Stimulated activated naive CD8-positive, alpha-beta T cell treated with anti-CD3 and anti-CD28 coated beads, Interleukin-15, Interleukin-2, amounts not matched to agents 100 ng/mL and 50 ng/mL, for 24 hours (primary cell): ENCODE results near the gene PPP6R3.
A peak's percentile ranks its signal among the peaks of the same experiment; 100 is the strongest.
"Not testable (repeated sequence)": the region's sequence is repeated elsewhere in the genome, so short reads cannot be mapped to it uniquely, and the experiment has no call there.

ENCODE experiments used
- H3K27ac Mint-ChIP-seq: one replicate; pipeline ENCODE4 v1.8.0; 2021; ENCODE audit warnings: mild to moderate bottlenecking, mixed read lengths
- H3K27me3 Mint-ChIP-seq: one replicate; pipeline ENCODE4 v1.8.0; 2021; ENCODE audit warnings: mixed read lengths
- H3K36me3 Mint-ChIP-seq: one replicate; pipeline ENCODE4 v1.8.0; 2021; ENCODE audit warnings: low read depth, mixed read lengths
- H3K4me1 Mint-ChIP-seq: one replicate; pipeline ENCODE4 v1.8.0; 2021; ENCODE audit warnings: low read depth, mixed read lengths
- H3K4me3 Mint-ChIP-seq: one replicate; pipeline ENCODE4 v1.8.0; 2021; ENCODE audit warnings: mild to moderate bottlenecking, mixed read lengths
- H3K9me3 Mint-ChIP-seq: one replicate; pipeline ENCODE4 v1.8.0; 2021; ENCODE audit warnings: mixed read lengths

Gene PPP6R3

DNA sequence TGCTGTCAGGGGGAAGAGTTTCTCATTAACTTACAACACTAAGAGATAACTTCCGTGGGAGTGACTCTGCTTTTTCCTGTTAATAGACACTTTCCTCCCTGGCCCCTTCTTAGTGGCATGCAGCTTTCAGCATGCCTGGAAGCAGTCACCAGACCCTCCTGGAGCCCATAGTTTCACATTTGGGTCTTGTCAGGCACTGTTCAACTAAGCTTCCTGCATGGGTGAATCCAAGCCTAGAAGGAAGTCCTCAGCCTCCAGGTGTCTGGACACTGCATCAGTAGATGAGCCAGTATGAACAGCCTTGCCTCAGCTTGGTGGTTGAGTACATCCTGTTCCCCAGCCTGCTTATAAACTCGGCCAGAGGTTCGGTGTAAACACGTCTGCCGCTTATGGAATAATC lies 68.1 kb downstream of the PPP6R3 start:
- Mint-ChIP-seq H3K36me3 (peaks cover 62% of the 10 kb centered on the region), H3K4me1 (peaks cover 72% of the 10 kb centered on the region), H3K9me3 (no peaks in the 10 kb centered on the region), H3K27ac (peak overlapping the region; percentile 86), H3K4me3 (no peak overlapping the region), H3K27me3 (no peaks in the 10 kb centered on the region)

GRCh38 chr11:68531129-68531693 lies 70.7 kb downstream of the PPP6R3 start:
- Mint-ChIP-seq H3K9me3 (no peaks in the 10 kb centered on the region), H3K36me3 (peaks cover 47% of the 10 kb centered on the region), H3K4me3 (no peak overlapping the region), H3K4me1 (peaks cover 70% of the 10 kb centered on the region), H3K27ac (no peak overlapping the region), H3K27me3 (no peaks in the 10 kb centered on the region)

DNA sequence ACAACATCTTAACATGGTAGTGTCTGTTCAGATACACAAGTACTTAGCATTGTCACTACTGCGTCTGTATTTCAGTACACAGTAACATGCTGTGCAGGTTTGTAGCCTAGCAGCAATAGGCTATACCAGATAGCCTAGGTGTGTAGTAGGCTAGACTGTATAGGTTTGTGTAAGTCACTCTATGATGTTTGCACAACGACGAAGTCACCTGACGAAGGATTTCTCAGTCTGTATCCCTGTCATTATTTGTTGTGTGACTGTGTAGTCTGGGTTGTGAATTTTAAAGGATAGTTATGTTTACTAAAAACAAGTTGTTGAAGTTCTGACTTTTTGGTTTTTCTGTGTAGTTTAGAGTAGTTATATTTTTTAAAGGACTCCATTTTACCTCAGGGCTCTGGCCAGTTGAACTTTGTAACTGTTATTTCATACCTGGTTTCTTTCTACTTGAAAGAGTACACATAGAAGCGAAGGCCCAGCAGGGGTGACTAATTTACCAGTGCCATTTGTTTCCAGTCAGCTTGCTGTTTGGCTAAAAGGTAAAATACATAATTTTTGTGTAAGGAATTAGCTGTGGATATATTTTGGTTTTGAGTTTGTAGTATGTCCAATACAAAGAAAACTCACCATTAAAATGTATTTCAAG lies 72.3 kb downstream of the PPP6R3 start:
- Mint-ChIP-seq H3K4me3 (no peak overlapping the region), H3K27ac (no peak overlapping the region), H3K4me1 (peaks cover 61% of the 10 kb centered on the region), H3K36me3 (peaks cover 41% of the 10 kb centered on the region), H3K9me3 (no peaks in the 10 kb centered on the region), H3K27me3 (no peaks in the 10 kb centered on the region)

GRCh38 chr11:68533945-68534344 lies 73.4 kb downstream of the PPP6R3 start:
- H3K4me1 Mint-ChIP-seq = peaks cover 57% of the 10 kb centered on the region
- H3K36me3 Mint-ChIP-seq = peaks cover 46% of the 10 kb centered on the region
- H3K4me3 Mint-ChIP-seq = no peak overlapping the region
- H3K27ac Mint-ChIP-seq = peak overlapping the region; percentile 72
- H3K9me3 Mint-ChIP-seq = no peaks in the 10 kb centered on the region
- H3K27me3 Mint-ChIP-seq = no peaks in the 10 kb centered on the region

DNA sequence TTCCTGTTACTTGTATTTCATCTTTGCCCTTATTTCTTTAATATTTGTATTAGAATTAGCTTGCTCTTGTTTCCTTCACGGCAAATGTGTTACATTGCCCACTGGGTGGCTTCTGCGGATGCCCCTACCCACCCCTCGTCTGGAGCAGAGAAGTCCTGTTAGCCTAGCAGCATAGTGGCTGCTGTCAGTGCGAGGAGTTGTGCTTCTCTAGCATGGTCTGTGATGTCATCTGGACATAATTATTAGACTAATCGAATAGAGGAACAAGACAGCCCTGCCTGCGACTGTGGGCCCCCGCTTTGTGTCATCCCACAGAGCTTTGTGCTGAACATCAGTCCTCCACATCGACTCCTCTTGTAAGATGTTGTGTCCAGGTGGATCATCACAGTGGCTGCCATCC lies 74.5 kb downstream of the PPP6R3 start:
- Mint-ChIP-seq H3K4me1 (peaks cover 66% of the 10 kb centered on the region), H3K9me3 (no peaks in the 10 kb centered on the region), H3K27me3 (no peaks in the 10 kb centered on the region), H3K27ac (no peak overlapping the region), H3K36me3 (peaks cover 48% of the 10 kb centered on the region), H3K4me3 (no peak overlapping the region)

GRCh38 chr11:68536706-68537105 lies 76.2 kb downstream of the PPP6R3 start:
- Mint-ChIP-seq H3K4me1 (peaks cover 75% of the 10 kb centered on the region), H3K9me3 (no peaks in the 10 kb centered on the region), H3K27ac (peak overlapping the region; percentile 1), H3K4me3 (no peak overlapping the region), H3K36me3 (peaks cover 61% of the 10 kb centered on the region), H3K27me3 (no peaks in the 10 kb centered on the region)

DNA sequence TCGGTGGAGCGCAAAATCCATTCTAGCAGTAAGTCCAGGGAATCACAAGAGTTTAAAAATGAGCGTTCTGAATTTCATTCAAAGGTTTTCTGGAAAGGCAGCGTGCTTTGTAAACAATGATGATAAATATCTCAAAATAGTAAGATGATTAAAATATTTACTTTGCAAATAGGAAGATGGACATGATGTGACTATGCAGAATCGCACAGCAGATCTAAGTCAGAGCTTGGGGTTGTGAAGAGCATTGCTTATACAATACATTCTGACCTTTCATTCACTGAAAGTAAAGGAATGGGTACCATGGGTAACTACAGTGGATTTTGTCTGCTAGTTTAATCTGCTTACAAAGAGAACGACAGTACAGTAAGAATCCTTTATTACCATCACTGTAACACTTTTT lies 77.5 kb downstream of the PPP6R3 start:
- H3K4me3 Mint-ChIP-seq = no peak overlapping the region
- H3K27me3 Mint-ChIP-seq = no peaks in the 10 kb centered on the region
- H3K9me3 Mint-ChIP-seq = no peaks in the 10 kb centered on the region
- peaks cover 65% of the 10 kb centered on the region for H3K36me3 Mint-ChIP-seq
- peaks cover 73% of the 10 kb centered on the region for H3K4me1 Mint-ChIP-seq
- no peak overlapping the region for H3K27ac Mint-ChIP-seq

GRCh38 chr11:68539395-68539794 lies 78.8 kb downstream of the PPP6R3 start:
- Mint-ChIP-seq H3K36me3 (peaks cover 65% of the 10 kb centered on the region), H3K4me1 (peaks cover 67% of the 10 kb centered on the region), H3K9me3 (no peaks in the 10 kb centered on the region), H3K27me3 (no peaks in the 10 kb centered on the region), H3K27ac (peak overlapping the region; percentile 63), H3K4me3 (no peak overlapping the region)

DNA sequence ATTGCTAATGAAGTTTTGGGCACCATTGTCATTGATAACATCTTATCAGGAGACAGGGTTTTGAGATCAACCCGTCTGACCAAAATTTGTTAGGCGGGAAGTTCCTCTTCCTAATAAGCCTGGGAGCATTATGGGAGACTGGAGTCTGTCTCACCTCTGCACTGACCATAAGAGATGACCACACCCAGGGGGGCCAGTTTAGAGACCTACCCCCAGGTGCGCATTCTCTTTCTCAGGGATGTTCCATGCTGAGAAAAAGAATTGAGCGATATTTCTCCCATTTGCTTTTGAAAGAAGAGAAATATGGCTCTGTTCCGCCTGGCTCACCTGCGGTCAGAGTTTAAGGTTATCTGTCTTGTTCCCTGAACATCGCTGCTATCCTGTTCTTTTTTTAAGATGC lies 80.0 kb downstream of the PPP6R3 start:
- H3K27me3 Mint-ChIP-seq, H3K27ac Mint-ChIP-seq, H3K9me3 Mint-ChIP-seq, H3K4me3 Mint-ChIP-seq: not testable (repeated sequence)
- Mint-ChIP-seq H3K4me1 (peaks cover 58% of the 10 kb centered on the region), H3K36me3 (peaks cover 72% of the 10 kb centered on the region)

- Mint-ChIP-seq H3K4me3 (no peak overlapping the region), H3K4me1 (peaks cover 57% of the 10 kb centered on the region), H3K27me3 (no peaks in the 10 kb centered on the region)
Observed at GRCh38 chr11:68541116-68541515, 80.6 kb downstream of the PPP6R3 start.

DNA sequence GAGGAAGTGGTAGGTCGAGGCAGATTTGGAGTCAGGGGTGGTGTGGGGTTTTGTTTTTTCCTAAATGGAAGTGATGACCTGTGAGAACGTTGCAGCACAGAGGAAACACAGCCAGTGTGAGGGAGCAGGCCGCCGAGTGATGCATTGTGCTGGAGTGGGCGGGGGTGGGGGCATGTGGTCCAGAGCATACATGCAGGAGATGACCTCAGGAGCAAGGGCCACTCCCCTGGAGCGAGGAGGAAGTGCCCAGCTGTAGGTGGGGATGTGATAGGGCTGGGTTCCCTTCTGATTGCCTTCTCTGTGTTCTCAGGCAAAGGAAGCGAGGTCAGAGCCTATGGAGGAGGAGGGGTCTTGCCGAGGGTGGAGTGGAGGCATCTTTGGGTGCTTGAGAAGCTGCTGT lies 81.4 kb downstream of the PPP6R3 start:
- H3K4me3 Mint-ChIP-seq = no peak overlapping the region
- H3K9me3 Mint-ChIP-seq = no peaks in the 10 kb centered on the region
- peaks cover 57% of the 10 kb centered on the region for H3K4me1 Mint-ChIP-seq
- H3K36me3 Mint-ChIP-seq = peaks cover 81% of the 10 kb centered on the region
- no peaks in the 10 kb centered on the region for H3K27me3 Mint-ChIP-seq
- H3K27ac Mint-ChIP-seq = peak overlapping the region; percentile 69

More at GRCh38 chr11:68541116-68541515, 80.6 kb downstream of the PPP6R3 start:
- Mint-ChIP-seq H3K27ac (peak overlapping the region; percentile 69), H3K9me3 (no peaks in the 10 kb centered on the region), H3K36me3 (peaks cover 78% of the 10 kb centered on the region)

DNA sequence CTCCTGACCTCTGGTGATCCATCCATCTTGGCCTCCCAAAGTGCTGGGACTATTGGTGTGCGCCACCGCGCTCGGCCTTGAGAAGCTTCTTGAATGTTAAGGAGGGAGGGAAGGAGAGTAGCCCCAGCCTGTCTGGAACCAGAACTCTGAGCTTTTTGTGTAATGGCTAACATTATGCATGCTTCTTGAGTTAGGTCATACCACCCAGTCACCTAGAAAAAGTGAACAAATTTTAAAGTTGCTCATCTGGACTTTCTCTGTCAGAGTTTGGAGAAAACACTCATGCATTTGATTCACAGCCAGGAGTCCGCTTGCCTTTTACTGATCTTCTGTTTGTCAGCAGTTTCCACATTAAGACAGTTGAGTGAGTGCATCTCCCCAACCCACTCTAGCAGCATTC lies 82.1 kb downstream of the PPP6R3 start:
- no peak overlapping the region for H3K4me3 Mint-ChIP-seq
- peaks cover 63% of the 10 kb centered on the region for H3K4me1 Mint-ChIP-seq
- H3K27ac Mint-ChIP-seq = no peak overlapping the region
- H3K27me3 Mint-ChIP-seq = no peaks in the 10 kb centered on the region
- H3K36me3 Mint-ChIP-seq = peaks cover 85% of the 10 kb centered on the region
- H3K9me3 Mint-ChIP-seq = no peaks in the 10 kb centered on the region

DNA sequence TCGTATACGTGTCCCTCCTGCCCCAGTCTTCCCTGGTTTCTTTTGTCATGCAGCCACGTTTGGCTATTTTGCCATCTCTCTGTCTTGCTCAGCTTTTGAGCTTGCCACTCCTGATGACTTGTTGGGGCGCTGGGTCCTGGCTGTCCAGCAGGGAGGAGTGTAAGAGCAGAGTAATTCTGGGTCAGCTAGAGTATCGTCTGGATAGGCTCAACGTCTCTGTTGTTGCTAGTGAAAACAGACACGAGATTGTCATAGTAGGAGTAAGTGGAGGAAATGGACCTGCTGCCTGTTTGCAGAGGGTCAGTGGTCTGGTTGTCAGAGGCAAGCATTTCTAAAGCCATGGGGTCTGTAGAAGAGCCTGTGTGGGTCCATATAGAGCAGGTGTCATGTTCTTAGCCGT lies 83.0 kb downstream of the PPP6R3 start:
- H3K4me3 Mint-ChIP-seq = no peak overlapping the region
- peaks cover 68% of the 10 kb centered on the region for H3K4me1 Mint-ChIP-seq
- no peaks in the 10 kb centered on the region for H3K27me3 Mint-ChIP-seq
- H3K36me3 Mint-ChIP-seq = peaks cover 84% of the 10 kb centered on the region
- no peaks in the 10 kb centered on the region for H3K9me3 Mint-ChIP-seq
- H3K27ac Mint-ChIP-seq = peak overlapping the region; percentile 36

- H3K27me3 Mint-ChIP-seq = no peaks in the 10 kb centered on the region
- no peak overlapping the region for H3K27ac Mint-ChIP-seq
- peaks cover 71% of the 10 kb centered on the region for H3K4me1 Mint-ChIP-seq
- H3K9me3 Mint-ChIP-seq = no peaks in the 10 kb centered on the region
- H3K36me3 Mint-ChIP-seq = peaks cover 84% of the 10 kb centered on the region
- H3K4me3 Mint-ChIP-seq = no peak overlapping the region
Observed at GRCh38 chr11:68545347-68545746, 84.8 kb downstream of the PPP6R3 start.

DNA sequence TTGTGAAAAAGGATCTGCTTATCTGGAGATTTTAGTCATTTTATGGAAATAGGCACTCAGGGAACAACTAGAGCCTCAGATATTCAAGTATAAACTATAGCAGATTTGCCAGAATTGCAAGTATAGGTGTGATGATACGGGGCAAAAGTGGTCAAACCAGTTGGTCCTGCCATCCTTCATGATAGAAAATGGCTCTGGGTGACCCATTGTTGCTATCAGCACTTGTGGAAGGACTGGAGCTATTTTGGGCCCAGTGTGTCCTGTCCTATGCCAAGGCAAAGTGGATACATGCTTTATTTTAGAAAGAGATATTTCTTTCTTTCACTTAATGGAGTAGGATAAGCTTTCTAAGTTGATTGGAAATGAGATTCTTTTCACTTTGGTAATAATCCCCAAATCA lies 85.2 kb downstream of the PPP6R3 start:
- Mint-ChIP-seq H3K9me3 (no peaks in the 10 kb centered on the region), H3K4me1 (peaks cover 72% of the 10 kb centered on the region), H3K27me3 (no peaks in the 10 kb centered on the region), H3K4me3 (no peak overlapping the region), H3K36me3 (peaks cover 86% of the 10 kb centered on the region), H3K27ac (peak overlapping the region; percentile 50)

- H3K4me3 Mint-ChIP-seq = no peak overlapping the region
- H3K4me1 Mint-ChIP-seq = peaks cover 70% of the 10 kb centered on the region
- H3K9me3 Mint-ChIP-seq = no peaks in the 10 kb centered on the region
- peak overlapping the region; percentile 50 for H3K27ac Mint-ChIP-seq
- no peaks in the 10 kb centered on the region for H3K27me3 Mint-ChIP-seq
- H3K36me3 Mint-ChIP-seq = peaks cover 85% of the 10 kb centered on the region
Observed at GRCh38 chr11:68546555-68546954, 86.0 kb downstream of the PPP6R3 start.
